ENCODE data around the gene ABCC5. TPM values are rescaled to one million over a fixed set of nuclear protein-coding genes. Genes with fewer than 3 reads are reported as not detected.

ABCC5 gene
- total RNA-seq, 1 donor from 2014 or later = 52.0 TPM

- no peak overlapping the region for H3K4me2 ChIP-seq (ENCODE audit: low read length)
- no peaks in the 10 kb centered on the region for H3K9me3 ChIP-seq (ENCODE audit: insufficient read depth, low read depth, low read length)
- no peaks in the 10 kb centered on the region for H3K27me3 ChIP-seq (ENCODE audit: insufficient read depth, low read length)
- peaks cover 7% of the 10 kb centered on the region for H3K36me3 ChIP-seq (ENCODE audit: insufficient read depth, low read length)
- no peaks in the 10 kb centered on the region for H3K79me2 ChIP-seq (ENCODE audit: insufficient read depth, low read length)
- Mint-ChIP-seq H3K27ac (ENCODE audit: unreplicated experiment) (no peak overlapping the region), H3K36me3 (ENCODE audit: low read depth, unreplicated experiment) (peaks cover 32% of the 10 kb centered on the region), H3K4me1 (ENCODE audit: low read depth, unreplicated experiment) (no peaks in the 10 kb centered on the region), H3K9me3 (ENCODE audit: unreplicated experiment) (no peaks in the 10 kb centered on the region), H3K4me3 (ENCODE audit: unreplicated experiment) (no peak overlapping the region), H3K27me3 (ENCODE audit: low read depth, unreplicated experiment) (no peaks in the 10 kb centered on the region)
- no peaks in the 10 kb centered on the region for H3K4me1 ChIP-seq (ENCODE audit: insufficient read depth, low read length)
- H3K4me3 ChIP-seq (ENCODE audit: insufficient read depth, low read depth, low read length) = no peak overlapping the region
- FAIRE-seq (no peak), DNase-seq (ENCODE audit: low read depth) (no peak)
- no peaks in the 10 kb centered on the region for H4K20me1 ChIP-seq (ENCODE audit: insufficient read depth, low read length)
- no peak overlapping the region for H2AFZ ChIP-seq (ENCODE audit: low read depth, low read length)
- TF ChIP-seq CTCF (IDR thresholded peaks at IDR 0.05; ENCODE audit: insufficient read depth, low read depth, low read length) (no peak), EZH2 (IDR thresholded peaks at IDR 0.05; ENCODE audit: insufficient read depth, low read length) (no peak)
- no peak overlapping the region for H3K9ac ChIP-seq (ENCODE audit: low read length)
- H3K27ac ChIP-seq (ENCODE audit: low read depth, low read length) = no peak overlapping the region
Measured at GRCh38 chr3:183930086-183930485, 87.6 kb downstream of the ABCC5 start.

- Histone ChIP-seq H3K9me3 (ENCODE audit: insufficient read depth, low read depth, low read length) (no peaks in the 10 kb centered on the region), H4K20me1 (ENCODE audit: insufficient read depth, low read length) (no peaks in the 10 kb centered on the region), H3K4me3 (ENCODE audit: insufficient read depth, low read depth, low read length) (no peak overlapping the region), H3K4me1 (ENCODE audit: insufficient read depth, low read length) (no peaks in the 10 kb centered on the region), H3K36me3 (ENCODE audit: insufficient read depth, low read length) (peaks cover 16% of the 10 kb centered on the region), H3K9ac (ENCODE audit: low read length) (no peak overlapping the region), H3K79me2 (ENCODE audit: insufficient read depth, low read length) (no peaks in the 10 kb centered on the region), H3K4me2 (ENCODE audit: low read length) (no peak overlapping the region), H3K27me3 (ENCODE audit: insufficient read depth, low read length) (no peaks in the 10 kb centered on the region), H2AFZ (ENCODE audit: low read depth, low read length) (no peak overlapping the region), H3K27ac (ENCODE audit: low read depth, low read length) (no peak overlapping the region)
- FAIRE-seq (no peak), DNase-seq (ENCODE audit: low read depth) (no peak)
- TF ChIP-seq EZH2 (IDR thresholded peaks at IDR 0.05; ENCODE audit: insufficient read depth, low read length) (no peak), CTCF (IDR thresholded peaks at IDR 0.05; ENCODE audit: insufficient read depth, low read depth, low read length) (no peak)
- Mint-ChIP-seq H3K36me3 (ENCODE audit: low read depth, unreplicated experiment) (peaks cover 36% of the 10 kb centered on the region), H3K4me3 (ENCODE audit: unreplicated experiment) (no peak overlapping the region), H3K27me3 (ENCODE audit: low read depth, unreplicated experiment) (no peaks in the 10 kb centered on the region), H3K9me3 (ENCODE audit: unreplicated experiment) (no peaks in the 10 kb centered on the region), H3K4me1 (ENCODE audit: low read depth, unreplicated experiment) (no peaks in the 10 kb centered on the region), H3K27ac (ENCODE audit: unreplicated experiment) (no peak overlapping the region)
Measured at GRCh38 chr3:183927059-183927458, 90.6 kb downstream of the ABCC5 start.

- TF ChIP-seq CTCF (IDR thresholded peaks at IDR 0.05; ENCODE audit: insufficient read depth, low read depth, low read length) = no peak
- TF ChIP-seq EZH2 (IDR thresholded peaks at IDR 0.05; ENCODE audit: insufficient read depth, low read length) = no peak
Measured at GRCh38 chr3:183924956-183925355, 92.7 kb downstream of the ABCC5 start.

More at GRCh38 chr3:183924956-183925355, 92.7 kb downstream of the ABCC5 start:
- FAIRE-seq (no peak), DNase-seq (ENCODE audit: low read depth) (peak; percentile 41)
- Histone ChIP-seq H3K4me1 (ENCODE audit: insufficient read depth, low read length) (no peaks in the 10 kb centered on the region), H3K9ac (ENCODE audit: low read length) (no peak overlapping the region), H3K4me2 (ENCODE audit: low read length) (no peak overlapping the region), H3K9me3 (ENCODE audit: insufficient read depth, low read depth, low read length) (no peaks in the 10 kb centered on the region), H3K36me3 (ENCODE audit: insufficient read depth, low read length) (peaks cover 19% of the 10 kb centered on the region), H3K79me2 (ENCODE audit: insufficient read depth, low read length) (no peaks in the 10 kb centered on the region), H4K20me1 (ENCODE audit: insufficient read depth, low read length) (no peaks in the 10 kb centered on the region), H3K27me3 (ENCODE audit: insufficient read depth, low read length) (no peaks in the 10 kb centered on the region), H3K4me3 (ENCODE audit: insufficient read depth, low read depth, low read length) (no peak overlapping the region), H3K27ac (ENCODE audit: low read depth, low read length) (no peak overlapping the region), H2AFZ (ENCODE audit: low read depth, low read length) (no peak overlapping the region)
- Mint-ChIP-seq H3K27me3 (ENCODE audit: low read depth, unreplicated experiment) (no peaks in the 10 kb centered on the region), H3K4me1 (ENCODE audit: low read depth, unreplicated experiment) (no peaks in the 10 kb centered on the region), H3K36me3 (ENCODE audit: low read depth, unreplicated experiment) (peaks cover 33% of the 10 kb centered on the region), H3K4me3 (ENCODE audit: unreplicated experiment) (no peak overlapping the region), H3K27ac (ENCODE audit: unreplicated experiment) (no peak overlapping the region), H3K9me3 (ENCODE audit: unreplicated experiment) (peaks cover 2% of the 10 kb centered on the region)

Data from astrocyte (in vitro differentiated cells and primary cell).